Peyer's patch (tissue), 4 donors: ENCODE results near the gene HIPK4. TPM values are rescaled to one million over a fixed set of nuclear protein-coding genes. Genes with fewer than 3 reads are reported as not detected.

Experiments used
- DNase-seq, 3 donors: peaks; one replicate each; pipeline ENCODE4 v3.0.0-alpha.2; 2017 to 2019
- H3K27ac ChIP-seq, 4 donors: fragments of 200-600 bp; sonication (generic); one replicate each; pipeline ENCODE4 v1.5.1; 2016 to 2019
- H3K27me3 ChIP-seq, 2 donors: fragments of 200-600 bp; sonication (generic); one replicate each; pipeline ENCODE4 v1.5.1; 2019
- H3K36me3 ChIP-seq, 3 donors: fragments of 200-600 bp; sonication (generic); one replicate each; pipeline ENCODE4 v1.5.1; 2016 to 2019
- H3K4me1 ChIP-seq, 4 donors: fragments of 200-600 bp; sonication (generic); one replicate each; pipeline ENCODE4 v1.5.1; 2016 to 2019
- H3K4me3 ChIP-seq, 4 donors: fragments of 200-600 bp; sonication (generic); 1 replicate in 3 of 4; 2 replicates in 1 of 4; pipeline ENCODE4 v1.5.1; 2016 to 2019; ENCODE audit warnings: mild to moderate bottlenecking in 1 of 4
- H3K9me3 ChIP-seq, 4 donors: fragments of 200-600 bp; sonication (generic); one replicate each; pipeline ENCODE4 v1.5.1; 2016 to 2019; ENCODE audit warnings: mild to moderate bottlenecking in 1 of 4
- POLR2A ChIP-seq, 2 donors: fragments of 450-650 bp; IDR thresholded peaks; one replicate each; pipeline ENCODE4 v1.5.1; 2017; ENCODE audit warnings: antibody characterized with exemption in 2 of 2, mild to moderate bottlenecking in 2 of 2, moderate library complexity in 2 of 2
- total RNA-seq, 4 donors: library from RNA; depleted of rRNA; stranded (reverse); fragments of >200 nt; gene quantifications; one replicate each; pipeline ENCODE4 v1.1.0, GENCODE V29; 2016
- TF ChIP-seq, protein P1 (sequence below), 6 experiments: fragments of 450-650 bp in 4 of 6; fragments of 200-600 bp in 2 of 6; sonication (generic) in 1 of 6; IDR thresholded peaks; one replicate each; pipeline ENCODE4 v1.5.1; 2017 to 2019; ENCODE audit warnings: antibody characterized with exemption in 6 of 6, mild to moderate bottlenecking in 3 of 6, moderate library complexity in 1 of 6

Gene HIPK4
- total RNA-seq, 4 donors from 2014 or later = not detected

DNA sequence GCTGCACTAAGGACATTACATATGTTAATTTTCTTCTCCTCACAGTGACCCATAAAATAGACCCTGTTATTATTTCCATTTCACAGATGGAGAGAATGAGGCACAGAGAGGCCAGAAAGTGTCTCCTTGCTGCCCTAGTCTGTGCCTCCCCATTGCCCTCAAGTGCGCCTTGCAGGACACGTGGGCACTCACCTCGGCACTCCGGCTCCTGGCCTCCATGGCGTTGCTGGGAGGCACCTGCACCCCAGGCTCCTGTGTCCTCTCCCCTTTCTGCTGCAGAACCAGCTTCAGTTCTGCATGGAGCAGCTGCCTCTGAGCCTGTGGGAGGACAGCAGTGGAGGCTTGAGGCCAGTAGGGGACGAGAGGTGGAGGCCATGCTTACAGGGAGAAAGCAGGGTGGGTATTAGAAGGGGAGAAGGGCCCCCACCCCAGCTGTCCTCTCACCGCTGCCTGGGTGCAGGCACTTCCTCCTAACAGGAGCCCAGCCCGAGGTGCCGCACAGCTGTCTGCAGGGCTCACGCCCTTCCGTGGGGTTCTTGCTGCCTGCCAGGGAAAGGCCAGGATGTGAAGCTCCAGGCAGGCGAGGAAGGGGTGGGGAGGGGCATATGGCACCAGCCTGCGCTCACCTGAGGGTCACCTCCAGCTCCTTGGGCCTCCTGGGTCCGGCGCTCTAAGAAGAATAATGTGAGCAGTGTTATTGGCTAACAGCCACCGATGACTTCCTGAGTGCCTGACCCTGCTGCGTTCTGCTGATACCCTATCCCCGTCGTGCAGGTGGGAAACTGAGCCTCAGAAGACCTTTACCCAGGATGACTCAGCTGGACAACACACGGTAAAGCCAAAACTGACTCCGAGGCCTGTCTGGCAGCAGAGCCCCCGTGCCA is 18.0 kb upstream of the HIPK4 start:
- TF ChIP-seq, protein P1, sequence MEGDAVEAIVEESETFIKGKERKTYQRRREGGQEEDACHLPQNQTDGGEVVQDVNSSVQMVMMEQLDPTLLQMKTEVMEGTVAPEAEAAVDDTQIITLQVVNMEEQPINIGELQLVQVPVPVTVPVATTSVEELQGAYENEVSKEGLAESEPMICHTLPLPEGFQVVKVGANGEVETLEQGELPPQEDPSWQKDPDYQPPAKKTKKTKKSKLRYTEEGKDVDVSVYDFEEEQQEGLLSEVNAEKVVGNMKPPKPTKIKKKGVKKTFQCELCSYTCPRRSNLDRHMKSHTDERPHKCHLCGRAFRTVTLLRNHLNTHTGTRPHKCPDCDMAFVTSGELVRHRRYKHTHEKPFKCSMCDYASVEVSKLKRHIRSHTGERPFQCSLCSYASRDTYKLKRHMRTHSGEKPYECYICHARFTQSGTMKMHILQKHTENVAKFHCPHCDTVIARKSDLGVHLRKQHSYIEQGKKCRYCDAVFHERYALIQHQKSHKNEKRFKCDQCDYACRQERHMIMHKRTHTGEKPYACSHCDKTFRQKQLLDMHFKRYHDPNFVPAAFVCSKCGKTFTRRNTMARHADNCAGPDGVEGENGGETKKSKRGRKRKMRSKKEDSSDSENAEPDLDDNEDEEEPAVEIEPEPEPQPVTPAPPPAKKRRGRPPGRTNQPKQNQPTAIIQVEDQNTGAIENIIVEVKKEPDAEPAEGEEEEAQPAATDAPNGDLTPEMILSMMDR (IDR thresholded peaks at IDR 0.05) = no peak
- peak in 1 of 3 donors; percentile 56 for DNase-seq
- Histone ChIP-seq H3K4me1 (peaks cover 0 to 4% (median 1%) of the 10 kb centered on the region in 4 donors), H3K27me3 (no peaks in the 10 kb centered on the region), H3K36me3 (no peaks in the 10 kb centered on the region), H3K9me3 (no peaks in the 10 kb centered on the region), H3K4me3 (no peak overlapping the region), H3K27ac (peak overlapping the region in 1 of 4 donors; percentile 32)

DNA sequence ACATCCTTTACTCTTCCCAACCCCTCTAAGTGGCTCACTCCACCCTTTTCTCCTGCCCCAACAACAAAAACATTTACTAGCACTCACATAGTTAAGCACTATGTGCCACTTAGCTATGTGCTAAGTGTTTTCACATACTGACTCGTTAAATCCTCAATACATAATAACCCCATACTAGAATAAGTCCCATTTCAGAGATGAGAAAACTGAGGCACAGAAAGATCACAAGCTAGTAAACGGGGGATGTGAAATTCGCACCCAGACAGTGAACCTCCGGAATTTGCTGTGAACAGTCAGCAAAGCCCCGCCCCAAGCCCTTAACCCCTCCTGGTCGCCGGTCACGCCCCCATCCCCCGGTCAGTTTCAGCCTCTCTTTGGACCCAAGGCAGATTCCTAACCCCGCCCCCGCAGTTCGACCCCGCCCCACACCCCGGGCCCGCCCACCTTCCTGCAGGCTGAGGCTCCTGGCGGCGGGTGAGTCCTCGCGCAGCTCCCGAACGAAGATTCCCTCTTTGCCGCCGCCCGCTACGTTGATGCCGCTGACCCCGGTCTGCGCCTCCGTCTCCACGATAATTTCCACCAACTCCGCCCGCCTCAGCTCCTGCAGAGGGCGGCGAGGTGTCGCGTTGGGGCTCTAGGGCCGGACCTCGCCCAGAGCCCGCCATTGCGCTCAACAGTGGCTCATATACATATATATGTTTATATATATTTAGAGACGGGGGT is 13.4 kb upstream of the HIPK4 start:
- H3K9me3 ChIP-seq = no peaks in the 10 kb centered on the region
- no peaks in the 10 kb centered on the region for H3K27me3 ChIP-seq
- peak overlapping the region; percentile 66 to 77 (median 70) for H3K4me3 ChIP-seq
- peaks cover 0 to 9% (median 2%) of the 10 kb centered on the region in 4 donors for H3K4me1 ChIP-seq
- peak overlapping the region; percentile 73 to 88 (median 84) for H3K27ac ChIP-seq
- TF ChIP-seq POLR2A (IDR thresholded peaks at IDR 0.05) = peak in 1 of 2 donors; percentile 33
- TF ChIP-seq, protein P1 (IDR thresholded peaks at IDR 0.05) = peak in 4 of 6 experiments; percentile 8 to 27 (median 14)
- DNase-seq = peak; percentile 94 to 97 (median 94)
- H3K36me3 ChIP-seq = no peaks in the 10 kb centered on the region

DNA sequence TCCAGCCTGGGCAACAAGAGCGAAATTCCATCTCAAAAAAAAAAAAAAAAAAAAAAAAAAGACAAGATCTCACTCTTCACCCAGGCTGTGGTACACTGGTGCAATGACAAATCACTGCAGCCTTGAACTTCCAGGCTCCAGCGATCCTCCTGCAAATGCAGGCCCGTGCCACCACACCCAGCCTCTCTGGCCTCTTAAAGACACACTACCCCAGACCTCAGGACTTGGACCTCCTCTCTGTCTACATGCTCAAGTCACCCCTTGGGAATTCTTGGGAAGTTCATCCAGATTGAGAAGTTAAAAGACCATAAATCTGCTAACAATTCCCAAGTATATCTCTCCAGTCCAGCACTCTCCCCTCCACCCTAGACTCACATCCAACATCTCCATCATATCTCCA is 10.6 kb upstream of the HIPK4 start:
- Histone ChIP-seq H3K4me1 (peaks cover 0 to 11% (median 2%) of the 10 kb centered on the region in 4 donors), H3K27ac (no peak overlapping the region), H3K36me3 (no peaks in the 10 kb centered on the region), H3K27me3 (no peaks in the 10 kb centered on the region), H3K4me3 (no peak overlapping the region), H3K9me3 (no peaks in the 10 kb centered on the region)
- DNase-seq = no peak
- TF ChIP-seq, protein P1 (IDR thresholded peaks at IDR 0.05) = no peak
- no peak for TF ChIP-seq POLR2A (IDR thresholded peaks at IDR 0.05)

DNA sequence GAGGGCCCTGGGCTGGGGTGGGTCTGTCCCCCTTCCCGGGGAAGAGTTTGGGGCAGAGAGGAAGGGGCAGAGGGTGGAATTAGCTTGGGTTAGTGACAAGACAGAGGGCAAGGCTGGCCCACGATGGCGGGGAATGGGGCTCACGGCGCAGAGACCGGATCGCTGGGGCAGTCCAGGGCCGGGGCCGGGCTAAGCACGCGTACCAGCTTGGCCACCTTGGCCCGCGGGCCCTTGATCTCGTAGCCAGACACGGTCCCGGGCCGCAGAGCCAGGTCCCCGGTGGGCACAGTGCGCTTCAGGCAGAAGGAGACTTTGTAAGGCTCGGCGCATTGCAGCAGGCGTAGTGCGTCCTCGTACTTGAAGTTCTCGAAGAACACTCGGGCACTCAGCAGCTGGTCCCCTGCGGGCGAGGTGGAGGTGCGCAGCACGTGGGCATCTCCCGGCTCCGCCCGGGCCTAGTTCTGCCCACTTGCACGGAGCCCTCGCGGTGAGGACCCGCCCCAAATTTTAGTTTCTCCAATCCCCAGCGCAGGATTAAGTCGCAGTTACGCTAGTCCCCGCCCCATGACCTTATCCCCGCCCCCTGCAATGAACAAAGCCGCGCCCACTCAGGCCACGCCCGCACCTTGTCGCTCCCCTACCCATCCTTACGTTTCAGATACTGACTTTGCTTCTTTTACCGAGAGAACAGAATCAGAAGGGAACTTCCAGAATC is 8.6 kb upstream of the HIPK4 start:
- Histone ChIP-seq H3K27me3 (no peaks in the 10 kb centered on the region), H3K27ac (peak overlapping the region in 2 of 4 donors; percentile 38 to 42), H3K36me3 (no peaks in the 10 kb centered on the region), H3K4me1 (peaks cover 0 to 11% (median 2%) of the 10 kb centered on the region in 4 donors), H3K9me3 (no peaks in the 10 kb centered on the region), H3K4me3 (no peak overlapping the region)
- DNase-seq = peak; percentile 42 to 79 (median 76)
- no peak for TF ChIP-seq POLR2A (IDR thresholded peaks at IDR 0.05)
- TF ChIP-seq, protein P1 (IDR thresholded peaks at IDR 0.05) = no peak

DNA sequence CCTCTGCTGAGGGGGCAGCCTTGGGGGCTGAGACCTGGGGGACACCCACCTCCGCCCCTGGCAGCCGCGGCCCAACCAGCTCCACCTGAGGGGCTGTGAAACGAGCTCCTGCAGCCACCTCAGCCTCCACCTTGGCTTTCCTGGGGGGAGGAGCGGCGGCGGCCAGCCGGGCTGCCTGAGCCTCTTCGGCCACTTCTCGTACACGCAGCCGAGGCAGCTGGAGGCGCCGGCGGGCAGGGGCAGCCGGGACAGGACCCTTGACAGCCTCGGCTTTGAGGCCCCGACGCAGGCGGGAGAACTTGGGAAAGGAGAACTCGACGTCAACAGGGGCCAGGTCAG is 7.6 kb upstream of the HIPK4 start:
- no peaks in the 10 kb centered on the region for H3K27me3 ChIP-seq
- H3K4me1 ChIP-seq = peaks cover 0 to 5% (median 0%) of the 10 kb centered on the region in 4 donors
- no peaks in the 10 kb centered on the region for H3K36me3 ChIP-seq
- H3K9me3 ChIP-seq = no peaks in the 10 kb centered on the region
- no peak for DNase-seq
- no peak overlapping the region for H3K27ac ChIP-seq
- TF ChIP-seq, protein P1 (IDR thresholded peaks at IDR 0.05) = no peak
- TF ChIP-seq POLR2A (IDR thresholded peaks at IDR 0.05) = no peak
- no peak overlapping the region for H3K4me3 ChIP-seq
